ENCODE measurements around the gene ADCY7.

ADCY7 gene

DNA sequence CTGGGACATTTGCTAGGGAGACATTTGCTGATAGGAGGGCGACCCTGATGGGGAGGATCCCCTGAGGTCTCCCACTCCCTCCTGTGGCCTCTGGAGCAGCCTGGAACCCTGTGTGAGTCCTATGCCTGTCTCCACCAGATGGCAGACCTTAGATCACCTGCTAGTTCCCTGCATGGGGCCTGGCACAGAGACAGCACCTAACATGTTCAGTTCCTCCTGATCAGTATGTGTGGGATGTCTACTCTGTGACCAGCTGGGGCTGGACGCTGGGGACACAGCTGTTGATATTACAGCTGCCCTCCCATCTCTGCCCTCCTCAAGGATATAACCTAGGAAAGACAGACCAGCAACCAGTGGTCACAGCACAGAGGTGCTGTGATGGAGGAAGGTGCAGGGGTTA is 1.1 kb upstream of the ADCY7 start:
- H3K4me3 ChIP-seq (replicated peaks; ENCODE audit: insufficient read depth, low read length), result no peak overlapping the region
- peak overlapping the region; percentile 77 for H3K27ac ChIP-seq (replicated peaks)
- peak in 1 of 2 experiments; percentile 80 for DNase-seq (ENCODE audit: low read depth in 1 of 2, low spot score in 1 of 2)
- TF ChIP-seq, protein P1, sequence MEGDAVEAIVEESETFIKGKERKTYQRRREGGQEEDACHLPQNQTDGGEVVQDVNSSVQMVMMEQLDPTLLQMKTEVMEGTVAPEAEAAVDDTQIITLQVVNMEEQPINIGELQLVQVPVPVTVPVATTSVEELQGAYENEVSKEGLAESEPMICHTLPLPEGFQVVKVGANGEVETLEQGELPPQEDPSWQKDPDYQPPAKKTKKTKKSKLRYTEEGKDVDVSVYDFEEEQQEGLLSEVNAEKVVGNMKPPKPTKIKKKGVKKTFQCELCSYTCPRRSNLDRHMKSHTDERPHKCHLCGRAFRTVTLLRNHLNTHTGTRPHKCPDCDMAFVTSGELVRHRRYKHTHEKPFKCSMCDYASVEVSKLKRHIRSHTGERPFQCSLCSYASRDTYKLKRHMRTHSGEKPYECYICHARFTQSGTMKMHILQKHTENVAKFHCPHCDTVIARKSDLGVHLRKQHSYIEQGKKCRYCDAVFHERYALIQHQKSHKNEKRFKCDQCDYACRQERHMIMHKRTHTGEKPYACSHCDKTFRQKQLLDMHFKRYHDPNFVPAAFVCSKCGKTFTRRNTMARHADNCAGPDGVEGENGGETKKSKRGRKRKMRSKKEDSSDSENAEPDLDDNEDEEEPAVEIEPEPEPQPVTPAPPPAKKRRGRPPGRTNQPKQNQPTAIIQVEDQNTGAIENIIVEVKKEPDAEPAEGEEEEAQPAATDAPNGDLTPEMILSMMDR (IDR thresholded peaks at IDR 0.05; ENCODE audit: insufficient read depth, low read length), result peak; percentile 49
- TF ChIP-seq GABPA (IDR thresholded peaks at IDR 0.05; ENCODE audit: low read depth) (no peak), SPI1 (IDR thresholded peaks at IDR 0.05; ENCODE audit: borderline replicate concordance, low read depth) (peak; percentile 6; the same call in 1 of the 2 replicates), POLR2AphosphoS5 (IDR thresholded peaks at IDR 0.05; ENCODE audit: low read depth) (no peak)
- TF ChIP-seq, protein P2, sequence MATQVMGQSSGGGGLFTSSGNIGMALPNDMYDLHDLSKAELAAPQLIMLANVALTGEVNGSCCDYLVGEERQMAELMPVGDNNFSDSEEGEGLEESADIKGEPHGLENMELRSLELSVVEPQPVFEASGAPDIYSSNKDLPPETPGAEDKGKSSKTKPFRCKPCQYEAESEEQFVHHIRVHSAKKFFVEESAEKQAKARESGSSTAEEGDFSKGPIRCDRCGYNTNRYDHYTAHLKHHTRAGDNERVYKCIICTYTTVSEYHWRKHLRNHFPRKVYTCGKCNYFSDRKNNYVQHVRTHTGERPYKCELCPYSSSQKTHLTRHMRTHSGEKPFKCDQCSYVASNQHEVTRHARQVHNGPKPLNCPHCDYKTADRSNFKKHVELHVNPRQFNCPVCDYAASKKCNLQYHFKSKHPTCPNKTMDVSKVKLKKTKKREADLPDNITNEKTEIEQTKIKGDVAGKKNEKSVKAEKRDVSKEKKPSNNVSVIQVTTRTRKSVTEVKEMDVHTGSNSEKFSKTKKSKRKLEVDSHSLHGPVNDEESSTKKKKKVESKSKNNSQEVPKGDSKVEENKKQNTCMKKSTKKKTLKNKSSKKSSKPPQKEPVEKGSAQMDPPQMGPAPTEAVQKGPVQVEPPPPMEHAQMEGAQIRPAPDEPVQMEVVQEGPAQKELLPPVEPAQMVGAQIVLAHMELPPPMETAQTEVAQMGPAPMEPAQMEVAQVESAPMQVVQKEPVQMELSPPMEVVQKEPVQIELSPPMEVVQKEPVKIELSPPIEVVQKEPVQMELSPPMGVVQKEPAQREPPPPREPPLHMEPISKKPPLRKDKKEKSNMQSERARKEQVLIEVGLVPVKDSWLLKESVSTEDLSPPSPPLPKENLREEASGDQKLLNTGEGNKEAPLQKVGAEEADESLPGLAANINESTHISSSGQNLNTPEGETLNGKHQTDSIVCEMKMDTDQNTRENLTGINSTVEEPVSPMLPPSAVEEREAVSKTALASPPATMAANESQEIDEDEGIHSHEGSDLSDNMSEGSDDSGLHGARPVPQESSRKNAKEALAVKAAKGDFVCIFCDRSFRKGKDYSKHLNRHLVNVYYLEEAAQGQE (IDR thresholded peaks at IDR 0.05; ENCODE audit: insufficient replicate concordance, low read depth), result no peak
- H3K27me3 ChIP-seq (ENCODE audit: insufficient read depth, poor library complexity, severe bottlenecking), result no peaks in the 10 kb centered on the region

DNA sequence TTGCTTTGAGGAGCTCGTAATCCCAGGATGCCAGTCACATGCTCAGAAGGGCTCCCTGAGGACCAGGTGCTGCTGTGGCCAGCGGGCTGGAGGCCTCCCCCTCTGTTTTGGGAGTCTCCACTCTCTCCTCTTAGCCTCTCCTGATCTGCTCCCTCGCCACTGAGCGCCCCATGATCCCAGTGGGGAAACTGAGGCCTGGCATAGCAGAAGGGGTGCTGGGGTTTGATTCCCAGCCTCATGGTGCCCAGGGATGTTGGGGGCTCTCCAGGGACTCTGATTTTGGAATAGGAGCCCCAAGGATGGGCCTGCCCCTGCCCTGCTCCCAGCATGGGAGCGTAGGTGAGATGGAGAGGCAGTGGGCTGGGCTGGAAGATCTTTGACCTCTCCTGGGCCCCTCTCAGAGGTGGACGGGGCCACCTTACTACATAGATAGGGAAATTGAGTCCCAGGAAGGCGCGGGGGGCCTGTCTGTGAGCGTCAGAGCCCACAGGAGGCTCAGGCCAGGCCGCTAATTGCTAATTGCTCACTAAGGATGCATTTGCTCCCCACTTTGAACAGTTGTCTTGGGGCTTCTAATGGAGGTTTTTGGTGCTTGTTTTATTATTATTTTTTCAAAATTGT is 525 bp upstream of the ADCY7 start:
- Histone ChIP-seq H3K27me3 (ENCODE audit: insufficient read depth, poor library complexity, severe bottlenecking) (no peaks in the 10 kb centered on the region), H3K4me3 (replicated peaks; ENCODE audit: insufficient read depth, low read length) (no peak overlapping the region), H3K27ac (replicated peaks) (peak overlapping the region; percentile 77)
- no peak for TF ChIP-seq SPI1 (IDR thresholded peaks at IDR 0.05; ENCODE audit: borderline replicate concordance, low read depth)
- TF ChIP-seq, protein P1 (IDR thresholded peaks at IDR 0.05; ENCODE audit: insufficient read depth, low read length), result no peak
- no peak for TF ChIP-seq GABPA (IDR thresholded peaks at IDR 0.05; ENCODE audit: low read depth)
- TF ChIP-seq, protein P2 (IDR thresholded peaks at IDR 0.05; ENCODE audit: insufficient replicate concordance, low read depth), result no peak
- no peak for TF ChIP-seq POLR2AphosphoS5 (IDR thresholded peaks at IDR 0.05; ENCODE audit: low read depth)
- DNase-seq (ENCODE audit: low read depth in 1 of 2, low spot score in 1 of 2), result no peak

DNA sequence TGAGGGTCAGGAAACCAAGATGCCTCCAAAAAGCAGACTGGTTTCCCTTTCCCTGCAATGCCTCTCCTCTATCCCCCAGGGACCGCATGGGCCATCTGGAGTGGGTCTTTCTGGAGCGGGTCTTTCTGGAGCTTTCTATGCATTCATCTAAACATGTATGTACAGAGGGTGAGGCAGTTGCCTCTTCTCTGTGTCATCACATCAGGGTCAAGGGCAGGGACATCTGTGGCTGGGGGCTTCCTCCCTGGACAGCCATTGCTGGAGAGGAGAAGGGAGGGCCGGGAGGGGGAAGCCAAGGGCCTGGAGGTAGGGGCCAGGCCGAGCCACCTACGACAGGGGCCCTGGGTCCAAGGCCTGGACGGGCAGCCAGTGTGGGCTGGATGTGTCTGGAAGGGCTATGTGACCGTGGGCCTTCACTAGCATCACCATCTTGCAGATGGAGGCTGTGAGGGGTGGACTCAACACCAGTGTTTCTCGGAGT is 840 bp downstream of the ADCY7 start:
- H3K27ac ChIP-seq (replicated peaks), result peak overlapping the region; percentile 77

More for the DNA sequence above, 840 bp downstream of the ADCY7 start:
- Histone ChIP-seq H3K27me3 (ENCODE audit: insufficient read depth, poor library complexity, severe bottlenecking) (no peaks in the 10 kb centered on the region), H3K4me3 (replicated peaks; ENCODE audit: insufficient read depth, low read length) (peak overlapping the region; percentile 83)
- TF ChIP-seq GABPA (IDR thresholded peaks at IDR 0.05; ENCODE audit: low read depth) (no peak), SPI1 (IDR thresholded peaks at IDR 0.05; ENCODE audit: borderline replicate concordance, low read depth) (no peak), POLR2AphosphoS5 (IDR thresholded peaks at IDR 0.05; ENCODE audit: low read depth) (no peak)
- TF ChIP-seq, protein P2 (IDR thresholded peaks at IDR 0.05; ENCODE audit: insufficient replicate concordance, low read depth), result no peak
- TF ChIP-seq, protein P1 (IDR thresholded peaks at IDR 0.05; ENCODE audit: insufficient read depth, low read length), result no peak
- no peak for DNase-seq (ENCODE audit: low read depth in 1 of 2, low spot score in 1 of 2)
